Mesenchymal stem cell (in vitro differentiated cells and primary cell): ENCODE measurements around the gene TXNDC11.

Experiments
- DNase-seq: peaks from one replicate; pipeline ENCODE4 v3.0.0-alpha.2; 2013
- H2AFZ ChIP-seq: one replicate; pipeline ENCODE4 v1.6.1; 2013; ENCODE audit warnings: low read depth, mild to moderate bottlenecking, control low read depth, inconsistent platforms, low read length, moderate library complexity
- H2AK5ac ChIP-seq: 2 replicates; pipeline ENCODE4 v1.6.1; 2013; ENCODE audit warnings: low read length, moderate library complexity, mild to moderate bottlenecking, inconsistent platforms; ENCODE audit not compliant: severe bottlenecking
- H2BK120ac ChIP-seq: one replicate; pipeline ENCODE4 v1.6.1; 2013; ENCODE audit warnings: low read depth, mild to moderate bottlenecking, inconsistent platforms, low read length, moderate library complexity
- H2BK12ac ChIP-seq, 2 experiments: one replicate each; pipeline ENCODE4 v1.6.1; 2013; ENCODE audit warnings: inconsistent platforms in 2 of 2, low read length in 2 of 2, mild to moderate bottlenecking in 2 of 2, moderate library complexity in 2 of 2, control low read depth in 1 of 2
- H2BK15ac ChIP-seq: one replicate; pipeline ENCODE4 v1.6.1; 2013; ENCODE audit warnings: mild to moderate bottlenecking, low read depth, inconsistent platforms; ENCODE audit not compliant: poor library complexity, severe bottlenecking
- H2BK5ac ChIP-seq: 2 replicates; pipeline ENCODE4 v1.6.1; 2013; ENCODE audit warnings: low read depth, mild to moderate bottlenecking, low read length, control low read depth, inconsistent platforms; ENCODE audit not compliant: poor library complexity, severe bottlenecking
- H3K14ac ChIP-seq, 2 experiments: one replicate each; pipeline ENCODE4 v1.6.1; 2013; ENCODE audit warnings: inconsistent platforms in 2 of 2, low read length in 2 of 2, control low read depth in 1 of 2, mild to moderate bottlenecking in 1 of 2, moderate library complexity in 1 of 2
- H3K18ac ChIP-seq, 2 experiments: one replicate each; pipeline ENCODE4 v1.6.1; 2013; ENCODE audit warnings: inconsistent platforms in 2 of 2, low read length in 2 of 2, control low read depth in 1 of 2, low read depth in 1 of 2, mild to moderate bottlenecking in 1 of 2
- H3K23ac ChIP-seq, 2 experiments: one replicate each; pipeline ENCODE4 v1.6.1; 2013; ENCODE audit warnings: inconsistent platforms in 2 of 2, low read length in 2 of 2, mild to moderate bottlenecking in 2 of 2, moderate library complexity in 2 of 2, control low read depth in 1 of 2
- H3K27ac ChIP-seq: 2 replicates; pipeline ENCODE4 v1.5.1; 2013; ENCODE audit warnings: mild to moderate bottlenecking, moderate library complexity, low read length, control low read depth, inconsistent platforms; ENCODE audit not compliant: poor library complexity, severe bottlenecking
- H3K27me3 ChIP-seq, 2 experiments: 2 replicates each; pipeline versions ENCODE4 v1.6.1 to v1.7.0; 2013; ENCODE audit warnings: low read length in 2 of 2, mild to moderate bottlenecking in 2 of 2, moderate library complexity in 2 of 2, control low read depth in 1 of 2, inconsistent platforms in 1 of 2; ENCODE audit not compliant: control insufficient read depth in 1 of 2, insufficient read depth in 1 of 2
- H3K36me3 ChIP-seq, 2 experiments: 2 replicates each; pipeline versions ENCODE4 v1.6.1 to v1.7.0; 2013; ENCODE audit warnings: low read length in 2 of 2, control low read depth in 1 of 2, inconsistent platforms in 1 of 2, low read depth in 1 of 2, mild to moderate bottlenecking in 1 of 2; ENCODE audit not compliant: insufficient read depth in 2 of 2, control insufficient read depth in 1 of 2
- H3K4ac ChIP-seq, 2 experiments: one replicate each; pipeline ENCODE4 v1.6.1; 2013; ENCODE audit warnings: inconsistent platforms in 2 of 2, low read length in 2 of 2, mild to moderate bottlenecking in 2 of 2, moderate library complexity in 2 of 2, control low read depth in 1 of 2, low read depth in 1 of 2
- H3K4me1 ChIP-seq: 2 replicates; pipeline ENCODE4 v1.6.1; 2013; ENCODE audit warnings: low read depth, low read length, control low read depth; ENCODE audit not compliant: control insufficient read depth, insufficient read depth
- H3K4me2 ChIP-seq: 2 replicates; pipeline ENCODE4 v1.6.1; 2013; ENCODE audit warnings: low read length, mild to moderate bottlenecking, inconsistent platforms; ENCODE audit not compliant: poor library complexity, severe bottlenecking
- H3K4me3 ChIP-seq, 2 experiments: 2 replicates each; pipeline versions ENCODE4 v1.5.1 to v1.7.0; 2013; ENCODE audit warnings: low read length in 2 of 2, mild to moderate bottlenecking in 2 of 2, control low read depth in 1 of 2, low read depth in 1 of 2; ENCODE audit not compliant: insufficient read depth in 1 of 2
- H3K79me1 ChIP-seq: replicated peaks from 2 replicates; pipeline ENCODE4 v1.6.1; 2013; ENCODE audit warnings: mild to moderate bottlenecking, control low read depth, low read length, inconsistent platforms; ENCODE audit not compliant: poor library complexity, severe bottlenecking
- H3K9ac ChIP-seq: 2 replicates; pipeline ENCODE4 v1.7.0; 2013; ENCODE audit warnings: mild to moderate bottlenecking, low read length, moderate library complexity
- H3K9me3 ChIP-seq: 2 replicates; pipeline ENCODE4 v1.7.0; 2013; ENCODE audit warnings: mild to moderate bottlenecking, low read length; ENCODE audit not compliant: control insufficient read depth
- H4K8ac ChIP-seq: one replicate; pipeline ENCODE4 v1.6.1; 2013; ENCODE audit warnings: inconsistent platforms, mild to moderate bottlenecking, low read length, moderate library complexity
- H4K91ac ChIP-seq: one replicate; pipeline ENCODE4 v1.6.1; 2013; ENCODE audit warnings: mild to moderate bottlenecking, low read length, inconsistent platforms
- WGBS: methylation state at CpG from one replicate; pipeline ENCODE4 v1.1.7; 2013; ENCODE audit warnings: mixed read lengths; 5-methylcytosine and 5-hydroxymethylcytosine counted together

Gene TXNDC11

GRCh38 chr16:11674001-11674817 is 68.4 kb downstream of the TXNDC11 start:
- H4K8ac ChIP-seq = no peak overlapping the region
- H3K14ac ChIP-seq = peak overlapping the region in 1 of 2 experiments; percentile 14
- 95% methylated on average over 25 of the region's 25 CpGs for WGBS
- no peak overlapping the region for H3K23ac ChIP-seq
- H3K79me1 ChIP-seq = peaks cover 60% of the 10 kb centered on the region
- no peak overlapping the region for H3K27ac ChIP-seq
- H2BK12ac ChIP-seq = no peak overlapping the region
- H4K91ac ChIP-seq = peak overlapping the region; percentile 28
- no peak overlapping the region for H2AK5ac ChIP-seq
- no peak overlapping the region for H3K4ac ChIP-seq
- no peak overlapping the region for H2BK120ac ChIP-seq
- H3K4me1 ChIP-seq = peaks cover 36% of the 10 kb centered on the region
- no peak overlapping the region for H3K4me3 ChIP-seq
- H2BK5ac ChIP-seq = no peak overlapping the region
- H2AFZ ChIP-seq = no peak overlapping the region
- no peaks in the 10 kb centered on the region for H3K9me3 ChIP-seq
- H2BK15ac ChIP-seq = no peak overlapping the region
- no peak overlapping the region for H3K18ac ChIP-seq
- H3K4me2 ChIP-seq = no peak overlapping the region
- DNase-seq = no peak
- peaks cover 37 to 55% of the 10 kb centered on the region in 2 experiments for H3K36me3 ChIP-seq
- H3K27me3 ChIP-seq = no peaks in the 10 kb centered on the region
- H3K9ac ChIP-seq = no peak overlapping the region

- Histone ChIP-seq H4K8ac (no peak overlapping the region), H3K27me3 (no peaks in the 10 kb centered on the region), H2BK15ac (peak overlapping the region; percentile 77), H3K4me3 (no peak overlapping the region), H3K23ac (no peak overlapping the region), H3K4me2 (no peak overlapping the region), H3K9ac (no peak overlapping the region), H2BK12ac (no peak overlapping the region), H3K9me3 (no peaks in the 10 kb centered on the region), H3K18ac (no peak overlapping the region), H3K4me1 (peaks cover 39% of the 10 kb centered on the region), H2AFZ (no peak overlapping the region), H4K91ac (no peak overlapping the region), H2BK5ac (no peak overlapping the region), H3K79me1 (peaks cover 60% of the 10 kb centered on the region), H3K14ac (no peak overlapping the region), H2AK5ac (no peak overlapping the region), H3K36me3 (peaks cover 28 to 50% of the 10 kb centered on the region in 2 experiments), H2BK120ac (no peak overlapping the region), H3K4ac (peak overlapping the region in 1 of 2 experiments; percentile 47), H3K27ac (no peak overlapping the region)
- 96% methylated on average over 25 of the region's 25 CpGs for WGBS
- no peak for DNase-seq
Observed at GRCh38 chr16:11673091-11674000, 69.3 kb downstream of the TXNDC11 start.

- Histone ChIP-seq H3K18ac (no peak overlapping the region), H2AK5ac (no peak overlapping the region), H3K4me3 (no peak overlapping the region), H3K9ac (no peak overlapping the region), H3K23ac (no peak overlapping the region), H2BK12ac (no peak overlapping the region), H3K4ac (no peak overlapping the region), H3K27me3 (no peaks in the 10 kb centered on the region), H3K4me1 (peaks cover 41% of the 10 kb centered on the region), H3K4me2 (no peak overlapping the region), H2BK120ac (no peak overlapping the region), H3K36me3 (peaks cover 20 to 41% of the 10 kb centered on the region in 2 experiments), H2BK5ac (no peak overlapping the region), H3K9me3 (no peaks in the 10 kb centered on the region), H3K79me1 (peaks cover 53% of the 10 kb centered on the region), H4K91ac (no peak overlapping the region), H3K14ac (peak overlapping the region in 1 of 2 experiments; percentile 23), H2AFZ (no peak overlapping the region), H3K27ac (no peak overlapping the region), H4K8ac (no peak overlapping the region), H2BK15ac (peak overlapping the region; percentile 44)
- DNase-seq = no peak
- 97% methylated on average over 24 of the region's 25 CpGs for WGBS
Observed at GRCh38 chr16:11672206-11673090, 70.2 kb downstream of the TXNDC11 start.
